Smooth muscle cell of the brain vasculature (primary cell): Measurements from ENCODE around the gene THBD.

Experiments used
- DNase-seq: peaks from one replicate; pipeline ENCODE4 v3.0.0-alpha.2; 2012; ENCODE audit warnings: low read depth, low spot score

THBD gene

GRCh38 chr20:23049201-23050075 is at the start of gene THBD:
Gene THBD, minus strand, starts transcription at chr20:23049672. Its CDS starts 168 bp downstream, at chr20:23049504.
- DNase-seq = no peak

- DNase-seq = no peak
Observed at GRCh38 chr20:23097636-23098580, 48.4 kb upstream of the THBD start.

GRCh38 chr20:23096986-23097520 is 47.6 kb upstream of the THBD start:
- DNase-seq = no peak

- DNase-seq = no peak
Observed at GRCh38 chr20:23096097-23096496, 46.6 kb upstream of the THBD start.

- no peak for DNase-seq
Observed at GRCh38 chr20:23095499-23095898, 46.0 kb upstream of the THBD start.

- DNase-seq = no peak
Observed at GRCh38 chr20:23094927-23095326, 45.5 kb upstream of the THBD start.

- DNase-seq = no peak
Observed at GRCh38 chr20:23094213-23094896, 44.9 kb upstream of the THBD start.

GRCh38 chr20:23093613-23094012 is 44.1 kb upstream of the THBD start:
- no peak for DNase-seq

- DNase-seq = no peak
Observed at GRCh38 chr20:23092861-23093495, 43.5 kb upstream of the THBD start.

GRCh38 chr20:23092384-23092756 is 42.9 kb upstream of the THBD start:
- no peak for DNase-seq

- no peak for DNase-seq
Observed at GRCh38 chr20:23091721-23092383, 42.4 kb upstream of the THBD start.

GRCh38 chr20:23090878-23091277 is 41.4 kb upstream of the THBD start:
- DNase-seq = no peak

GRCh38 chr20:23090147-23090546 is 40.7 kb upstream of the THBD start:
- DNase-seq = no peak

GRCh38 chr20:23088866-23089265 is 39.4 kb upstream of the THBD start:
- no peak for DNase-seq

- no peak for DNase-seq
Observed at GRCh38 chr20:23087587-23088251, 38.2 kb upstream of the THBD start.

- DNase-seq = no peak
Observed at GRCh38 chr20:23086931-23087411, 37.5 kb upstream of the THBD start.

GRCh38 chr20:23086056-23086566 is 36.6 kb upstream of the THBD start, which contains the start of gene CD93:
Gene CD93, minus strand, starts transcription at chr20:23086324. Its CDS starts 132 bp downstream, at chr20:23086192.
- no peak for DNase-seq

GRCh38 chr20:23085436-23086055 is 36.1 kb upstream of the THBD start:
- DNase-seq = no peak

GRCh38 chr20:23084845-23085365 is 35.4 kb upstream of the THBD start:
- DNase-seq = no peak
